Measurements from ENCODE around the gene LIPT2.
"Not testable (repeated sequence)": the region's sequence is repeated elsewhere in the genome, so short reads cannot be mapped to it uniquely, and the experiment has no call there.

Gene LIPT2

GRCh38 chr11:74520927-74521665 is 27.6 kb upstream of the LIPT2 start:
- no peaks in the 10 kb centered on the region for H3K27me3 ChIP-seq (ENCODE audit: insufficient read depth, insufficient read length)
- TF ChIP-seq YY1 (IDR thresholded peaks at IDR 0.05; ENCODE audit: insufficient read depth, insufficient read length) (no peak), ZNF274 (IDR thresholded peaks at IDR 0.05; ENCODE audit: low read depth, low read length) (no peak)
- no peaks in the 10 kb centered on the region for H3K9me3 ChIP-seq (ENCODE audit: insufficient read depth, low read length)
- H3K36me3 ChIP-seq (ENCODE audit: insufficient read depth, insufficient read length, low read length): no peaks in the 10 kb centered on the region
- H3K9ac ChIP-seq (ENCODE audit: insufficient read length, low read depth): no peak overlapping the region
- H3K4me1 ChIP-seq (ENCODE audit: insufficient read depth, insufficient read length): no peaks in the 10 kb centered on the region
- H3K4me3 ChIP-seq (ENCODE audit: insufficient read length, low read depth): no peak overlapping the region
- no peak for DNase-seq (ENCODE audit: low read depth, low spot score)

GRCh38 chr11:74520316-74520715 is 26.8 kb upstream of the LIPT2 start:
- no peak for DNase-seq (ENCODE audit: low read depth, low spot score)
- TF ChIP-seq SUZ12 (IDR thresholded peaks at IDR 0.05; ENCODE audit: extremely low read depth, insufficient read depth, insufficient read length) (no peak), YY1 (IDR thresholded peaks at IDR 0.05; ENCODE audit: insufficient read depth, insufficient read length) (no peak), ZNF274 (IDR thresholded peaks at IDR 0.05; ENCODE audit: low read depth, low read length) (no peak)

GRCh38 chr11:74519710-74520109 is 26.2 kb upstream of the LIPT2 start:
- Histone ChIP-seq H3K27me3 (ENCODE audit: insufficient read depth, insufficient read length) (no peaks in the 10 kb centered on the region), H3K4me3 (ENCODE audit: insufficient read length, low read depth) (no peak overlapping the region), H3K9ac (ENCODE audit: insufficient read length, low read depth) (no peak overlapping the region), H3K36me3 (ENCODE audit: insufficient read depth, insufficient read length, low read length) (no peaks in the 10 kb centered on the region), H3K4me1 (ENCODE audit: insufficient read depth, insufficient read length) (no peaks in the 10 kb centered on the region), H3K9me3 (ENCODE audit: insufficient read depth, low read length) (no peaks in the 10 kb centered on the region)
- no peak for DNase-seq (ENCODE audit: low read depth, low spot score)
- TF ChIP-seq SUZ12 (IDR thresholded peaks at IDR 0.05; ENCODE audit: extremely low read depth, insufficient read depth, insufficient read length) (no peak), YY1 (IDR thresholded peaks at IDR 0.05; ENCODE audit: insufficient read depth, insufficient read length) (no peak), ZNF274 (IDR thresholded peaks at IDR 0.05; ENCODE audit: low read depth, low read length) (no peak)

More at GRCh38 chr11:74520316-74520715, 26.8 kb upstream of the LIPT2 start:
- Histone ChIP-seq H3K4me1 (ENCODE audit: insufficient read depth, insufficient read length) (no peaks in the 10 kb centered on the region), H3K4me3 (ENCODE audit: insufficient read length, low read depth) (no peak overlapping the region), H3K9ac (ENCODE audit: insufficient read length, low read depth) (no peak overlapping the region), H3K27me3 (ENCODE audit: insufficient read depth, insufficient read length) (no peaks in the 10 kb centered on the region), H3K9me3 (ENCODE audit: insufficient read depth, low read length) (no peaks in the 10 kb centered on the region), H3K36me3 (ENCODE audit: insufficient read depth, insufficient read length, low read length) (no peaks in the 10 kb centered on the region)

GRCh38 chr11:74517592-74517991 is 24.1 kb upstream of the LIPT2 start:
- not testable (repeated sequence) for DNase-seq (ENCODE audit: low read depth, low spot score); H3K9ac ChIP-seq (ENCODE audit: insufficient read length, low read depth); H3K4me1 ChIP-seq (ENCODE audit: insufficient read depth, insufficient read length); H3K27me3 ChIP-seq (ENCODE audit: insufficient read depth, insufficient read length); H3K4me3 ChIP-seq (ENCODE audit: insufficient read length, low read depth); H3K36me3 ChIP-seq (ENCODE audit: insufficient read depth, insufficient read length, low read length); H3K9me3 ChIP-seq (ENCODE audit: insufficient read depth, low read length)

- Histone ChIP-seq H3K9ac (ENCODE audit: insufficient read length, low read depth) (no peak overlapping the region), H3K27me3 (ENCODE audit: insufficient read depth, insufficient read length) (no peaks in the 10 kb centered on the region), H3K4me3 (ENCODE audit: insufficient read length, low read depth) (no peak overlapping the region), H3K9me3 (ENCODE audit: insufficient read depth, low read length) (peaks cover 6% of the 10 kb centered on the region), H3K4me1 (ENCODE audit: insufficient read depth, insufficient read length) (no peaks in the 10 kb centered on the region), H3K36me3 (ENCODE audit: insufficient read depth, insufficient read length, low read length) (no peaks in the 10 kb centered on the region)
- TF ChIP-seq YY1 (IDR thresholded peaks at IDR 0.05; ENCODE audit: insufficient read depth, insufficient read length) (no peak), SUZ12 (IDR thresholded peaks at IDR 0.05; ENCODE audit: extremely low read depth, insufficient read depth, insufficient read length) (no peak), ZNF274 (IDR thresholded peaks at IDR 0.05; ENCODE audit: low read depth, low read length) (no peak)
- DNase-seq (ENCODE audit: low read depth, low spot score): no peak
These were observed 14.1 kb upstream of the LIPT2 start for GRCh38 chr11:74507582-74507981.

GRCh38 chr11:74506823-74507222 is 13.3 kb upstream of the LIPT2 start:
- no peaks in the 10 kb centered on the region for H3K36me3 ChIP-seq (ENCODE audit: insufficient read depth, insufficient read length, low read length)
- H3K9me3 ChIP-seq (ENCODE audit: insufficient read depth, low read length): peaks cover 13% of the 10 kb centered on the region
- H3K27me3 ChIP-seq (ENCODE audit: insufficient read depth, insufficient read length): no peaks in the 10 kb centered on the region
- DNase-seq (ENCODE audit: low read depth, low spot score): no peak
- H3K4me1 ChIP-seq (ENCODE audit: insufficient read depth, insufficient read length): no peaks in the 10 kb centered on the region
- no peak overlapping the region for H3K9ac ChIP-seq (ENCODE audit: insufficient read length, low read depth)
- H3K4me3 ChIP-seq (ENCODE audit: insufficient read length, low read depth): no peak overlapping the region
- TF ChIP-seq YY1 (IDR thresholded peaks at IDR 0.05; ENCODE audit: insufficient read depth, insufficient read length): no peak
- no peak for TF ChIP-seq ZNF274 (IDR thresholded peaks at IDR 0.05; ENCODE audit: low read depth, low read length)
- TF ChIP-seq SUZ12 (IDR thresholded peaks at IDR 0.05; ENCODE audit: extremely low read depth, insufficient read depth, insufficient read length): no peak

- peaks cover 19% of the 10 kb centered on the region for H3K9me3 ChIP-seq (ENCODE audit: insufficient read depth, low read length)
- DNase-seq (ENCODE audit: low read depth, low spot score): no peak
- no peak overlapping the region for H3K4me3 ChIP-seq (ENCODE audit: insufficient read length, low read depth)
- H3K27me3 ChIP-seq (ENCODE audit: insufficient read depth, insufficient read length): no peaks in the 10 kb centered on the region
- no peaks in the 10 kb centered on the region for H3K4me1 ChIP-seq (ENCODE audit: insufficient read depth, insufficient read length)
- no peak overlapping the region for H3K9ac ChIP-seq (ENCODE audit: insufficient read length, low read depth)
- TF ChIP-seq YY1 (IDR thresholded peaks at IDR 0.05; ENCODE audit: insufficient read depth, insufficient read length) (no peak), SUZ12 (IDR thresholded peaks at IDR 0.05; ENCODE audit: extremely low read depth, insufficient read depth, insufficient read length) (no peak), ZNF274 (IDR thresholded peaks at IDR 0.05; ENCODE audit: low read depth, low read length) (no peak)
- H3K36me3 ChIP-seq (ENCODE audit: insufficient read depth, insufficient read length, low read length): no peaks in the 10 kb centered on the region
These were observed 12.4 kb upstream of the LIPT2 start for GRCh38 chr11:74505911-74506310.
